ENCODE results near the gene OR6B2. TPM values are rescaled to one million over a fixed set of nuclear protein-coding genes. Genes with fewer than 3 reads are reported as not detected.

Gene OR6B2
- total RNA-seq, 4 donors from 2014 or later: not detected

GRCh38 chr2:240023792-240024191 is 6.4 kb downstream of the OR6B2 start:
- Histone ChIP-seq H3K4me3 (no peak overlapping the region), H3K9me3 (no peaks in the 10 kb centered on the region), H3K4me1 (peaks cover 0 to 10% of the 10 kb centered on the region in 2 donors), H3K27me3 (no peaks in the 10 kb centered on the region), H3K27ac (no peak overlapping the region), H3K36me3 (no peaks in the 10 kb centered on the region)
- no peak for DNase-seq
- TF ChIP-seq POLR2A (IDR thresholded peaks at IDR 0.05): no peak
- TF ChIP-seq, protein P1, sequence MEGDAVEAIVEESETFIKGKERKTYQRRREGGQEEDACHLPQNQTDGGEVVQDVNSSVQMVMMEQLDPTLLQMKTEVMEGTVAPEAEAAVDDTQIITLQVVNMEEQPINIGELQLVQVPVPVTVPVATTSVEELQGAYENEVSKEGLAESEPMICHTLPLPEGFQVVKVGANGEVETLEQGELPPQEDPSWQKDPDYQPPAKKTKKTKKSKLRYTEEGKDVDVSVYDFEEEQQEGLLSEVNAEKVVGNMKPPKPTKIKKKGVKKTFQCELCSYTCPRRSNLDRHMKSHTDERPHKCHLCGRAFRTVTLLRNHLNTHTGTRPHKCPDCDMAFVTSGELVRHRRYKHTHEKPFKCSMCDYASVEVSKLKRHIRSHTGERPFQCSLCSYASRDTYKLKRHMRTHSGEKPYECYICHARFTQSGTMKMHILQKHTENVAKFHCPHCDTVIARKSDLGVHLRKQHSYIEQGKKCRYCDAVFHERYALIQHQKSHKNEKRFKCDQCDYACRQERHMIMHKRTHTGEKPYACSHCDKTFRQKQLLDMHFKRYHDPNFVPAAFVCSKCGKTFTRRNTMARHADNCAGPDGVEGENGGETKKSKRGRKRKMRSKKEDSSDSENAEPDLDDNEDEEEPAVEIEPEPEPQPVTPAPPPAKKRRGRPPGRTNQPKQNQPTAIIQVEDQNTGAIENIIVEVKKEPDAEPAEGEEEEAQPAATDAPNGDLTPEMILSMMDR (IDR thresholded peaks at IDR 0.05): no peak
- intact Hi-C loops (cut with DNase I; ENCODE audit: low total_unique reads): no loop called here

GRCh38 chr2:240021488-240022104 is 8.6 kb downstream of the OR6B2 start:
- H3K4me3 ChIP-seq: no peak overlapping the region
- DNase-seq: peak; percentile 35 to 37
- H3K9me3 ChIP-seq: no peaks in the 10 kb centered on the region
- H3K36me3 ChIP-seq: no peaks in the 10 kb centered on the region
- no peaks in the 10 kb centered on the region for H3K27me3 ChIP-seq
- intact Hi-C loops (cut with DNase I; ENCODE audit: low total_unique reads): no loop called here
- peaks cover 0 to 10% of the 10 kb centered on the region in 2 donors for H3K4me1 ChIP-seq
- H3K27ac ChIP-seq: no peak overlapping the region
- no peak for TF ChIP-seq POLR2A (IDR thresholded peaks at IDR 0.05)
- TF ChIP-seq, protein P1 (IDR thresholded peaks at IDR 0.05): peak; percentile 28 to 43 (median 41)

GRCh38 chr2:240018071-240018750 is 12.0 kb downstream of the OR6B2 start:
- Histone ChIP-seq H3K9me3 (no peaks in the 10 kb centered on the region), H3K4me1 (no peaks in the 10 kb centered on the region), H3K27me3 (no peaks in the 10 kb centered on the region), H3K36me3 (no peaks in the 10 kb centered on the region), H3K4me3 (no peak overlapping the region), H3K27ac (no peak overlapping the region)
- TF ChIP-seq POLR2A (IDR thresholded peaks at IDR 0.05): no peak
- TF ChIP-seq, protein P1 (IDR thresholded peaks at IDR 0.05): no peak
- intact Hi-C loops (cut with DNase I; ENCODE audit: low total_unique reads): no loop called here
- DNase-seq: no peak

GRCh38 chr2:240014327-240014726 is 15.9 kb downstream of the OR6B2 start:
- intact Hi-C loops (cut with DNase I; ENCODE audit: low total_unique reads): no loop called here
- H3K4me1 ChIP-seq: no peaks in the 10 kb centered on the region
- no peak overlapping the region for H3K27ac ChIP-seq
- H3K4me3 ChIP-seq: no peak overlapping the region
- TF ChIP-seq, protein P1 (IDR thresholded peaks at IDR 0.05): no peak
- no peak for TF ChIP-seq POLR2A (IDR thresholded peaks at IDR 0.05)
- DNase-seq: no peak
- H3K9me3 ChIP-seq: no peaks in the 10 kb centered on the region
- H3K27me3 ChIP-seq: no peaks in the 10 kb centered on the region
- H3K36me3 ChIP-seq: no peaks in the 10 kb centered on the region

DNA sequence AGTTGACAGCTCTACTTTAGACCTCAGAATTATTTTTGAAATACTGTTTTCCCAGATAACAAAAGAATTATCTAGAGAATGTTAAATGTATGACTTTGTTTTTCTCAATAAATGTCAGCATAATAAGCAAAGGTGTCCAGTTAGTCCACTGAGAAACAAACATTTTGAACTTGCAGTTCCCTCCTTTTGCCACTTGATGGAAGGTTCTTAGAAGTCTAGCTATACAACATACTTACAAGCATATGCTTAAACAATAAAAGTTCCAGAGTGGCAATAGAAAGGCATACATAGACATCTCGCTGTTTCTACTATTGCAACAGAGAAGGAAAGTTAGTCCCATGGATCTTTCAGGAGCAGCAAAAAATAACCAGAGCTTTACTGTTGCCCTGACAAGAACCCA is 16.9 kb downstream of the OR6B2 start:
- Histone ChIP-seq H3K9me3 (no peaks in the 10 kb centered on the region), H3K27ac (no peak overlapping the region), H3K36me3 (no peaks in the 10 kb centered on the region), H3K4me1 (no peaks in the 10 kb centered on the region), H3K27me3 (no peaks in the 10 kb centered on the region), H3K4me3 (no peak overlapping the region)
- DNase-seq: no peak
- intact Hi-C loops (cut with DNase I; ENCODE audit: low total_unique reads): no loop called here
- no peak for TF ChIP-seq POLR2A (IDR thresholded peaks at IDR 0.05)
- TF ChIP-seq, protein P1 (IDR thresholded peaks at IDR 0.05): no peak
